ENCODE results near the gene EVL. TPM values are rescaled to one million over a fixed set of nuclear protein-coding genes. Genes with fewer than 3 reads are reported as not detected.

Gene EVL
- total and polyA plus RNA-seq, 12 donors, result 26.0 to 79.4 (median 47.6) TPM

DNA sequence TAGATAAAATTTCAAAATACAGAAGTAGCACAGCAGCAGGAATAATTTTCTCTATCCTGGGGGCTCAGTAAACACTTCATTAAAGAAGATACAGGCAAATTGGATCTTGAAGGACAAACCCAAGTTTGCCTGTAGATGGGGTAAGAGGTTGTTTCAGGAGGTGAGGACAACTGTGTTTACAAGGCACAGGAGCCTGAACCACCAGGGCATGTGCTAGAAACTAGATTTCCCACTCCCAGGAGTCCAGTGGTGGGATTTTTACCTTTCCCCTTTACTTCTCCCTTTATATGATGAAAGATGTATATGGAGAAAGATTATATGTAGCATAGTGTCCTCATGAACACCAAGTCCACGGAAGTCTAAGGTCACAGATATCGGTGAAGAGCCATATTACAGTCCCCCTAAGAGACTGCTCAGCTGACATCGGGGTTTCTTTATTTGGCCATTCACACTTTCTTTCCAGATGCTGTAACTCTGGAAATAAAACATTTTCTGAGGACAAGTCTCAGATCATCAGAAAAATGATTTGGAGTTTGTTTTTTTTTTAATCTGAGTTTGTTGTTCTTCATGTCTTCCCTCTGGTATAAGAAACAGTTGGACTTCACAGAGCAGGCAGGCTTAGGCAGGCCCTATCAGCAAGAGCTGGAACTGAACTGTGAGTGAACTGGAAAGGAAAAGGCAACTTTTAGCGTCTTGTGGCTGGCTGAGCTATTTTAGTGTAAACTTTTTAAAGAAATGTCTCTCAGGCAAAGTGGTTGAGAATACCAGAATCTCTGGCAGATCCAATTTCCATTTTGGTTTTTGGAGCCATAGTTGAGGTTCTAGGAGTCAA lies 8.0 kb upstream of the EVL start:
- Histone ChIP-seq H3K4me1 (peaks cover 0 to 40% (median 17%) of the 10 kb centered on the region in 9 donors), H3K27ac (peak overlapping the region in 6 of 10 donors; percentile 12 to 54 (median 42)), H3K4me3 (no peak overlapping the region), H3K9me3 (no peaks in the 10 kb centered on the region), H3K36me3 (no peaks in the 10 kb centered on the region), H3K27me3 (no peaks in the 10 kb centered on the region)
- 68 to 69% methylated on average over 4 of the region's 4 CpGs for WGBS, 2 donors
- DNase-seq, result no peak
- peak in 7 of 9 donors; percentile 14 to 51 (median 40) for TF ChIP-seq CTCF (IDR thresholded peaks at IDR 0.05)
- peak in 7 of 8 donors; percentile 33 to 78 (median 68) for ATAC-seq
- intact Hi-C loops (cut with DNase I), result loop anchor here in 4 of 10 donors (1.0 to 10.0 kb wide), 5 partner anchors 11 to 136 kb away; no protein-coding TSS in a partner anchor

- intact Hi-C loops (cut with DNase I), result loop anchor here in 3 of 10 donors (5.0 to 10.0 kb wide), 2 partner anchors 46 to 48 kb away; no protein-coding TSS in a partner anchor
Observed at GRCh38 chr14:100058777-100059437, 6.3 kb upstream of the EVL start.

GRCh38 chr14:100059438-100059781 lies 5.8 kb upstream of the EVL start:
- Histone ChIP-seq H3K4me1 (peaks cover 0 to 50% (median 20%) of the 10 kb centered on the region in 9 donors), H3K27ac (peak overlapping the region in 4 of 10 donors; percentile 0 to 39 (median 13)), H3K9me3 (no peaks in the 10 kb centered on the region), H3K36me3 (no peaks in the 10 kb centered on the region), H3K27me3 (no peaks in the 10 kb centered on the region), H3K4me3 (no peak overlapping the region)
- no peak for TF ChIP-seq CTCF (IDR thresholded peaks at IDR 0.05)
- 56 to 73% methylated on average over 3 of the region's 3 CpGs for WGBS, 2 donors
- ATAC-seq (peak in 6 of 8 donors; percentile 24 to 80 (median 63)), DNase-seq (no peak)
- intact Hi-C loops (cut with DNase I), result loop anchor here in 3 of 10 donors (5.0 to 10.0 kb wide), 2 partner anchors 45 to 48 kb away; no protein-coding TSS in a partner anchor

More at GRCh38 chr14:100058777-100059437, 6.3 kb upstream of the EVL start:
- Histone ChIP-seq H3K27ac (peak overlapping the region in 4 of 10 donors; percentile 0 to 39 (median 13)), H3K4me3 (no peak overlapping the region), H3K4me1 (peaks cover 0 to 45% (median 17%) of the 10 kb centered on the region in 9 donors), H3K36me3 (no peaks in the 10 kb centered on the region), H3K27me3 (no peaks in the 10 kb centered on the region), H3K9me3 (no peaks in the 10 kb centered on the region)
- TF ChIP-seq CTCF (IDR thresholded peaks at IDR 0.05), result no peak
- 81 to 83% methylated on average over 4 of the region's 4 CpGs for WGBS, 2 donors
- DNase-seq, result no peak
- ATAC-seq, result no peak

GRCh38 chr14:100060760-100061159 lies 4.5 kb upstream of the EVL start:
- ATAC-seq (no peak), DNase-seq (no peak)
- Histone ChIP-seq H3K27ac (peak overlapping the region in 1 of 10 donors; percentile 15), H3K9me3 (no peaks in the 10 kb centered on the region), H3K4me1 (peaks cover 0 to 64% (median 34%) of the 10 kb centered on the region in 9 donors), H3K27me3 (no peaks in the 10 kb centered on the region), H3K4me3 (no peak overlapping the region), H3K36me3 (no peaks in the 10 kb centered on the region)
- intact Hi-C loops (cut with DNase I), result no loop called here
- WGBS, 2 donors, result 97 to 98% methylated on average over 3 of the region's 3 CpGs
- TF ChIP-seq CTCF (IDR thresholded peaks at IDR 0.05), result no peak

Data from heart right ventricle (tissue), 16 donors.